ENCODE measurements around the gene KIAA0825.

Gene KIAA0825

GRCh38 chr5:94457788-94458187 is 160.6 kb downstream of the KIAA0825 start:
- Mint-ChIP-seq H3K27ac (no peak overlapping the region), H3K4me3 (no peak overlapping the region), H3K4me1 (ENCODE audit: low read depth) (no peaks in the 10 kb centered on the region), H3K27me3 (no peaks in the 10 kb centered on the region), H3K9me3 (ENCODE audit: low read depth) (no peaks in the 10 kb centered on the region), H3K36me3 (no peaks in the 10 kb centered on the region)

GRCh38 chr5:94445726-94446125 is 172.7 kb downstream of the KIAA0825 start:
- Mint-ChIP-seq H3K27me3 (no peaks in the 10 kb centered on the region), H3K4me3 (no peak overlapping the region), H3K9me3 (ENCODE audit: low read depth) (no peaks in the 10 kb centered on the region), H3K4me1 (ENCODE audit: low read depth) (no peaks in the 10 kb centered on the region), H3K27ac (no peak overlapping the region), H3K36me3 (peaks cover 6% of the 10 kb centered on the region)

- Mint-ChIP-seq H3K9me3 (ENCODE audit: low read depth) (no peaks in the 10 kb centered on the region), H3K27me3 (no peaks in the 10 kb centered on the region), H3K27ac (no peak overlapping the region), H3K4me3 (no peak overlapping the region), H3K4me1 (ENCODE audit: low read depth) (no peaks in the 10 kb centered on the region), H3K36me3 (peaks cover 10% of the 10 kb centered on the region)
Observed at GRCh38 chr5:94442991-94443390, 175.4 kb downstream of the KIAA0825 start.

- peaks cover 10% of the 10 kb centered on the region for H3K36me3 Mint-ChIP-seq
- H3K4me1 Mint-ChIP-seq (ENCODE audit: low read depth) = no peaks in the 10 kb centered on the region
- H3K4me3 Mint-ChIP-seq = no peak overlapping the region
- no peak overlapping the region for H3K27ac Mint-ChIP-seq
- H3K9me3 Mint-ChIP-seq (ENCODE audit: low read depth) = no peaks in the 10 kb centered on the region
- H3K27me3 Mint-ChIP-seq = no peaks in the 10 kb centered on the region
Observed at GRCh38 chr5:94442076-94442475, 176.3 kb downstream of the KIAA0825 start.

- Mint-ChIP-seq H3K27me3 (no peaks in the 10 kb centered on the region), H3K36me3 (peaks cover 8% of the 10 kb centered on the region), H3K27ac (no peak overlapping the region), H3K4me1 (ENCODE audit: low read depth) (no peaks in the 10 kb centered on the region), H3K4me3 (no peak overlapping the region), H3K9me3 (ENCODE audit: low read depth) (no peaks in the 10 kb centered on the region)
Observed at GRCh38 chr5:94440015-94440414, 178.4 kb downstream of the KIAA0825 start.

- Mint-ChIP-seq H3K27ac (no peak overlapping the region), H3K4me3 (no peak overlapping the region), H3K4me1 (ENCODE audit: low read depth) (no peaks in the 10 kb centered on the region), H3K36me3 (peaks cover 5% of the 10 kb centered on the region), H3K27me3 (no peaks in the 10 kb centered on the region), H3K9me3 (ENCODE audit: low read depth) (peaks cover 3% of the 10 kb centered on the region)
Observed at GRCh38 chr5:94433397-94434163, 184.8 kb downstream of the KIAA0825 start.

- no peak overlapping the region for H3K4me3 Mint-ChIP-seq
- H3K27me3 Mint-ChIP-seq = no peaks in the 10 kb centered on the region
- peaks cover 9% of the 10 kb centered on the region for H3K36me3 Mint-ChIP-seq
- no peak overlapping the region for H3K27ac Mint-ChIP-seq
- H3K4me1 Mint-ChIP-seq (ENCODE audit: low read depth) = no peaks in the 10 kb centered on the region
- peaks cover 8% of the 10 kb centered on the region for H3K9me3 Mint-ChIP-seq (ENCODE audit: low read depth)
Observed at GRCh38 chr5:94432499-94432898, 185.9 kb downstream of the KIAA0825 start.

GRCh38 chr5:94431696-94432095 is 186.7 kb downstream of the KIAA0825 start:
- peaks cover 9% of the 10 kb centered on the region for H3K36me3 Mint-ChIP-seq
- H3K9me3 Mint-ChIP-seq (ENCODE audit: low read depth) = peaks cover 8% of the 10 kb centered on the region
- H3K27ac Mint-ChIP-seq = no peak overlapping the region
- H3K27me3 Mint-ChIP-seq = no peaks in the 10 kb centered on the region
- no peaks in the 10 kb centered on the region for H3K4me1 Mint-ChIP-seq (ENCODE audit: low read depth)
- H3K4me3 Mint-ChIP-seq = no peak overlapping the region

- Mint-ChIP-seq H3K27me3 (no peaks in the 10 kb centered on the region), H3K4me3 (no peak overlapping the region), H3K36me3 (peaks cover 9% of the 10 kb centered on the region), H3K27ac (no peak overlapping the region), H3K9me3 (ENCODE audit: low read depth) (peaks cover 7% of the 10 kb centered on the region), H3K4me1 (ENCODE audit: low read depth) (no peaks in the 10 kb centered on the region)
Observed at GRCh38 chr5:94429566-94429965, 188.8 kb downstream of the KIAA0825 start.

- H3K9me3 Mint-ChIP-seq (ENCODE audit: low read depth) = peaks cover 4% of the 10 kb centered on the region
- no peaks in the 10 kb centered on the region for H3K27me3 Mint-ChIP-seq
- no peak overlapping the region for H3K4me3 Mint-ChIP-seq
- no peaks in the 10 kb centered on the region for H3K4me1 Mint-ChIP-seq (ENCODE audit: low read depth)
- peaks cover 4% of the 10 kb centered on the region for H3K36me3 Mint-ChIP-seq
- no peak overlapping the region for H3K27ac Mint-ChIP-seq
Observed at GRCh38 chr5:94425396-94425795, 193.0 kb downstream of the KIAA0825 start.

GRCh38 chr5:94423411-94423810 is 195.0 kb downstream of the KIAA0825 start:
- H3K36me3 Mint-ChIP-seq = peaks cover 4% of the 10 kb centered on the region
- peaks cover 4% of the 10 kb centered on the region for H3K9me3 Mint-ChIP-seq (ENCODE audit: low read depth)
- no peak overlapping the region for H3K4me3 Mint-ChIP-seq
- no peaks in the 10 kb centered on the region for H3K4me1 Mint-ChIP-seq (ENCODE audit: low read depth)
- no peak overlapping the region for H3K27ac Mint-ChIP-seq
- H3K27me3 Mint-ChIP-seq = no peaks in the 10 kb centered on the region

- Mint-ChIP-seq H3K4me3 (no peak overlapping the region), H3K27me3 (no peaks in the 10 kb centered on the region), H3K36me3 (peaks cover 3% of the 10 kb centered on the region), H3K9me3 (ENCODE audit: low read depth) (peaks cover 3% of the 10 kb centered on the region), H3K4me1 (ENCODE audit: low read depth) (no peaks in the 10 kb centered on the region), H3K27ac (no peak overlapping the region)
Observed at GRCh38 chr5:94422812-94423211, 195.6 kb downstream of the KIAA0825 start.

- H3K27ac Mint-ChIP-seq = no peak overlapping the region
- no peak overlapping the region for H3K4me3 Mint-ChIP-seq
- no peaks in the 10 kb centered on the region for H3K27me3 Mint-ChIP-seq
- H3K4me1 Mint-ChIP-seq (ENCODE audit: low read depth) = no peaks in the 10 kb centered on the region
- H3K9me3 Mint-ChIP-seq (ENCODE audit: low read depth) = no peaks in the 10 kb centered on the region
- no peaks in the 10 kb centered on the region for H3K36me3 Mint-ChIP-seq
Observed at GRCh38 chr5:94420885-94421284, 197.5 kb downstream of the KIAA0825 start.

GRCh38 chr5:94415798-94416197 is 202.6 kb downstream of the KIAA0825 start:
- Mint-ChIP-seq H3K27ac (no peak overlapping the region), H3K9me3 (ENCODE audit: low read depth) (no peaks in the 10 kb centered on the region), H3K27me3 (no peaks in the 10 kb centered on the region), H3K4me3 (no peak overlapping the region), H3K36me3 (no peaks in the 10 kb centered on the region), H3K4me1 (ENCODE audit: low read depth) (no peaks in the 10 kb centered on the region)

- Mint-ChIP-seq H3K36me3 (peaks cover 7% of the 10 kb centered on the region), H3K9me3 (ENCODE audit: low read depth) (peaks cover 11% of the 10 kb centered on the region), H3K4me1 (ENCODE audit: low read depth) (no peaks in the 10 kb centered on the region), H3K27ac (no peak overlapping the region), H3K4me3 (no peak overlapping the region), H3K27me3 (no peaks in the 10 kb centered on the region)
Observed at GRCh38 chr5:94409440-94409839, 209.0 kb downstream of the KIAA0825 start.

- Mint-ChIP-seq H3K4me3 (no peak overlapping the region), H3K9me3 (ENCODE audit: low read depth) (peaks cover 11% of the 10 kb centered on the region), H3K4me1 (ENCODE audit: low read depth) (no peaks in the 10 kb centered on the region), H3K36me3 (peaks cover 16% of the 10 kb centered on the region), H3K27me3 (no peaks in the 10 kb centered on the region), H3K27ac (no peak overlapping the region)
Observed at GRCh38 chr5:94407023-94407422, 211.4 kb downstream of the KIAA0825 start.

Measured in activated naive CD8-positive, alpha-beta T cell (primary cell).